IPS-15b (cell line): ENCODE measurements around the gene MIS18A.
"Not testable (repeated sequence)": the region's sequence is repeated elsewhere in the genome, so short reads cannot be mapped to it uniquely, and the experiment has no call there.

Source experiments
- H3K27me3 ChIP-seq: one replicate; pipeline ENCODE4 v1.6.1; 2013; ENCODE audit warnings: low read length; ENCODE audit not compliant: control insufficient read depth, insufficient read depth
- H3K36me3 ChIP-seq: one replicate; pipeline ENCODE4 v1.6.1; 2013; ENCODE audit warnings: low read length; ENCODE audit not compliant: control insufficient read depth, insufficient read depth
- H3K4me1 ChIP-seq: one replicate; pipeline ENCODE4 v1.6.1; 2013; ENCODE audit warnings: mild to moderate bottlenecking, low read length; ENCODE audit not compliant: control insufficient read depth, insufficient read depth
- H3K4me3 ChIP-seq: one replicate; pipeline ENCODE4 v1.5.1; 2013; ENCODE audit warnings: low read depth, low read length
- H3K9ac ChIP-seq: one replicate; pipeline ENCODE4 v1.6.1; 2013; ENCODE audit warnings: low read depth, mild to moderate bottlenecking, low read length
- H3K9me3 ChIP-seq: one replicate; pipeline ENCODE4 v1.6.1; 2013; ENCODE audit warnings: mild to moderate bottlenecking, low read length; ENCODE audit not compliant: control insufficient read depth, insufficient read depth

The MIS18A gene

GRCh38 chr21:32315511-32316281 lies 36.8 kb upstream of the MIS18A start:
- Histone ChIP-seq H3K4me1 (no peaks in the 10 kb centered on the region), H3K36me3 (peaks cover 53% of the 10 kb centered on the region), H3K9ac (no peak overlapping the region), H3K27me3 (no peaks in the 10 kb centered on the region), H3K4me3 (no peak overlapping the region), H3K9me3 (no peaks in the 10 kb centered on the region)

- H3K4me3 ChIP-seq = no peak overlapping the region
- H3K27me3 ChIP-seq = no peaks in the 10 kb centered on the region
- peaks cover 45% of the 10 kb centered on the region for H3K36me3 ChIP-seq
- no peak overlapping the region for H3K9ac ChIP-seq
- H3K4me1 ChIP-seq = no peaks in the 10 kb centered on the region
- no peaks in the 10 kb centered on the region for H3K9me3 ChIP-seq
Measured at GRCh38 chr21:32314806-32315205, 36.0 kb upstream of the MIS18A start.

- H3K4me1 ChIP-seq = no peaks in the 10 kb centered on the region
- H3K9ac ChIP-seq = no peak overlapping the region
- no peaks in the 10 kb centered on the region for H3K27me3 ChIP-seq
- no peak overlapping the region for H3K4me3 ChIP-seq
- peaks cover 32% of the 10 kb centered on the region for H3K36me3 ChIP-seq
- no peaks in the 10 kb centered on the region for H3K9me3 ChIP-seq
Measured at GRCh38 chr21:32312976-32313375, 34.1 kb upstream of the MIS18A start.

GRCh38 chr21:32312326-32312725 lies 33.5 kb upstream of the MIS18A start:
- Histone ChIP-seq H3K9me3 (no peaks in the 10 kb centered on the region), H3K4me3 (no peak overlapping the region), H3K4me1 (no peaks in the 10 kb centered on the region), H3K9ac (no peak overlapping the region), H3K27me3 (no peaks in the 10 kb centered on the region), H3K36me3 (peaks cover 26% of the 10 kb centered on the region)

- no peak overlapping the region for H3K4me3 ChIP-seq
- peaks cover under 1% of the 10 kb centered on the region for H3K4me1 ChIP-seq
- no peaks in the 10 kb centered on the region for H3K27me3 ChIP-seq
- H3K9ac ChIP-seq = no peak overlapping the region
- peaks cover 19% of the 10 kb centered on the region for H3K36me3 ChIP-seq
- no peaks in the 10 kb centered on the region for H3K9me3 ChIP-seq
Measured at GRCh38 chr21:32311621-32312020, 32.8 kb upstream of the MIS18A start.

- H3K36me3 ChIP-seq = peaks cover 12% of the 10 kb centered on the region
- not testable (repeated sequence) for H3K4me3 ChIP-seq, H3K9me3 ChIP-seq, H3K9ac ChIP-seq, H3K4me1 ChIP-seq, H3K27me3 ChIP-seq
Measured at GRCh38 chr21:32310976-32311375, 32.1 kb upstream of the MIS18A start.

- Histone ChIP-seq H3K36me3 (peaks cover 7% of the 10 kb centered on the region), H3K9ac (no peak overlapping the region), H3K9me3 (no peaks in the 10 kb centered on the region), H3K4me1 (peaks cover 9% of the 10 kb centered on the region), H3K4me3 (no peak overlapping the region), H3K27me3 (no peaks in the 10 kb centered on the region)
Measured at GRCh38 chr21:32309906-32310460, 31.1 kb upstream of the MIS18A start.

- no peaks in the 10 kb centered on the region for H3K36me3 ChIP-seq
- peaks cover 9% of the 10 kb centered on the region for H3K4me1 ChIP-seq
- no peaks in the 10 kb centered on the region for H3K27me3 ChIP-seq
- no peaks in the 10 kb centered on the region for H3K9me3 ChIP-seq
- no peak overlapping the region for H3K9ac ChIP-seq
- no peak overlapping the region for H3K4me3 ChIP-seq
Measured at GRCh38 chr21:32308696-32309095, 29.8 kb upstream of the MIS18A start.

- Histone ChIP-seq H3K27me3 (no peaks in the 10 kb centered on the region), H3K36me3 (no peaks in the 10 kb centered on the region), H3K9ac (no peak overlapping the region), H3K4me3 (no peak overlapping the region), H3K9me3 (no peaks in the 10 kb centered on the region), H3K4me1 (peaks cover 9% of the 10 kb centered on the region)
Measured at GRCh38 chr21:32307706-32308105, 28.9 kb upstream of the MIS18A start.

- no peak overlapping the region for H3K9ac ChIP-seq
- H3K27me3 ChIP-seq = no peaks in the 10 kb centered on the region
- no peaks in the 10 kb centered on the region for H3K36me3 ChIP-seq
- H3K4me3 ChIP-seq = no peak overlapping the region
- H3K4me1 ChIP-seq = peaks cover 9% of the 10 kb centered on the region
- no peaks in the 10 kb centered on the region for H3K9me3 ChIP-seq
Measured at GRCh38 chr21:32306021-32306780, 27.4 kb upstream of the MIS18A start.

- H3K4me3 ChIP-seq = no peak overlapping the region
- peaks cover 5% of the 10 kb centered on the region for H3K36me3 ChIP-seq
Measured at GRCh38 chr21:32304998-32305397, 26.1 kb upstream of the MIS18A start.

GRCh38 chr21:32303385-32303784 lies 24.5 kb upstream of the MIS18A start:
- Histone ChIP-seq H3K4me1 (peaks cover 9% of the 10 kb centered on the region), H3K9me3 (no peaks in the 10 kb centered on the region), H3K9ac (no peak overlapping the region), H3K27me3 (no peaks in the 10 kb centered on the region), H3K4me3 (no peak overlapping the region), H3K36me3 (peaks cover 5% of the 10 kb centered on the region)

More at GRCh38 chr21:32304998-32305397, 26.1 kb upstream of the MIS18A start:
- Histone ChIP-seq H3K4me1 (peaks cover 9% of the 10 kb centered on the region), H3K27me3 (no peaks in the 10 kb centered on the region), H3K9me3 (no peaks in the 10 kb centered on the region), H3K9ac (no peak overlapping the region)
